GM21717 (cell line): Measurements from ENCODE around the gene IL21R.

ENCODE experiments used
- ATAC-seq: cut with Tn5 transposase; IDR thresholded peaks from one replicate; pipeline ENCODE4 v1.9.1; 2021; ENCODE audit warnings: mild to moderate bottlenecking, moderate library complexity; ENCODE audit not compliant: unreplicated experiment

IL21R gene

DNA sequence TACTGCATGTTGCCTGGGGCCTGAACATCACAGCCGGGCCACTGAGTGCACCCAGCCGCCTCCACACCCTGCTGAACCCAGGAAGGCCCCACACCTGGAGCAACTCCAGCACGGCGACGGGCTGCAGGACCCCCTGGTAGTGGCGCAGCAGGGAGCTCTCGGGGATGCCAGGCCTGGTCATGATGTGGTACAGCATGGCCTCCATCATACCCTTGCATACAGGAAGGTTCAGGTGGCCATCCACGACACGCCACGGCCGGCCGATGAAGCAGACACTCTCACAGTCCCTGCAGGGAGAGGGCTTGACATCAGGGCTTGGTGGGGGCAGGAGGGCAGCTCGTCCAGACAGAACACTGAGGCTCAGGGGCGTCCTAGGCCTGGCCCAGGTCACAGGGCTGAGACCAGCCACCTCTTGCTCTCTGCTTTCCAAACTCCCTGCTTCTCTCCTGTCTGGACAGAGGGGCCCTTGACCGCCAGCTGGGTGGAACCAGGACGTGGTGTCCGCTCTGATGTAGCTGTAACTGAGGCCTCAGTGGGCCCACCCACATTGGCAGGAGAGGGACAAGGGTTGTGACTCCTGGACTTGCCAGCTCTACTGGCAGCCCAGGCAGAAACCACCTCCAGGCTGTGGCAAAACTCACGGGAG lies 60.3 kb downstream of the IL21R start:
- no peak for ATAC-seq

DNA sequence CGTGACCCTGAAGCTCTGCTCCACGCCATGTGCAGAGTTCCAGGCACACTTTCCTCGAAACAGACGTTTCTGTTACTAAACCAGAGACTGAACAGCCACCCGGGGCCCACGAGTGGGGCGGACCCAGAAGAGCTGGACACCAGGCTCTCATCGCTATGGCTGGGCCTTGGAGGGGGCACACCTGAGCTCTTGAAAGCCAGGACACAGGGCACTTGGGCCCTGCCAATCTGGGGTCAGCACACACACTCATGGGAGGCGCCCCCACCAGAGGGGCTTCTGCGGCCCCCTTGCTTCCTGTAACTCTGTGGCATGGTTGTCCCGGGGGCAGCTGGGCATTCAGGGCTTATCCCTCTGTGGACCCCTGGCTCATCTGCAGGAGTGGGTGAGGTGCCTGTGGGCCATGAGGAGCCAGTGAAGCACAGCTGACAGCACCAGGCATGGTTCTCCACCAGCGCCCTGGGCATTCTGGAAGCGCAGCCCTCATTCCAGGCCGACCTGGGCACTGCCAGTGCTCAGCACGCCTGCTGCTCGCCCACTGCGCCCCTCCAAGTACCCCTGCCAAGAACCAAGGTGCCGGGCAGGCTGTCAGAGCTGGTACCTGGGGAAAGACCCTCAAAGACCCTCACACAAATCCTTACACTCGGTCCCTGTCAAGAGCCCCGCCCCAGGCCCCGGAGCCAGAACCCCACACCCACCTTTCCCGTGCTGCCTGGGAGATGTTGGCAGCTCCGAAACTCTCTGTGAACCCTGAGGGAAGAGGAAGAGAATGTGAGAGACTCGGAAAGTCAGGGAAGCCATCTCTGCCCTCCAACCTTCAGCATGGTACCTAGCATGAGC lies 61.1 kb downstream of the IL21R start:
- ATAC-seq: no peak

DNA sequence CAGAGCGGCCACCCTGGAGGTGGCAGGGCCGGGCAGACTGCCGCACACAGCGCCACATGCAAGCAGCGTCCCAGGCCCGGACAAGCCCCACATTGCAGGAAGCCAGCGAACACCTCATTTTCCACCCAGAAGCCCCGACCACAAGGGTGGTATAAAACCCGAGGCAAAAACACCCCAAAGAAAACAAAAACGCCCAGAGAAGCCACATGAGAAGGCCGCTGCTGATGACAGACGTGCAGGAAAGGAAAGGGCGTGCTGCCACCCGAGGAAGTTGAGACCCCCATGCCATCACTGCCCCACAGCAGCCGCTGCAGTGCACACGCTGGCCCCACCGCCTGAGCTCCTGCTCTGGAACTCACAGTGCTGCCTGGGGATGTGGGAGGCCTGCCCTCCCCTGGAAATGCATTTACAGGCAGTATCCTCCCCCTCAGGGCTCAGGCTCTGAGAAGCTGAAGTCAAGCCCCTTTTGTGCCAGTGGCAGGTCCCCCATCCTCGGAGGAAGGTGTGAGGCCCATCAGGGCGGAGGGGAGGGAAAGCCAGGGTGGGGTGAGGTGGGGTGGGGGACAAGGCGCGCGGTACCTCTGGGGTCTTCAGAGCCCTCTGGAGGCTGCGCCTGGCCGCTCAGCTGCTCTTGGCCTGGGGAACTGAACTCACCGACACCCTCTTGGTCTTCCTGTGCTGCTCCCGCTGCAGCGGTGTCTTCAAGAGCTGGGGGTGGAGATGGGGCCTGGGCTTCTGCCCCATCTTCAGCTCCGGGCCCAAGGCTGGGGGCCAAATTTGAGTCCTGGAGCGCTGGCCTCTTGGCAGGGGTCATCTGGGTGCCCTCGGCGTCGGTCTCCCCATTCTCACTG lies 62.0 kb downstream of the IL21R start:
- no peak for ATAC-seq

DNA sequence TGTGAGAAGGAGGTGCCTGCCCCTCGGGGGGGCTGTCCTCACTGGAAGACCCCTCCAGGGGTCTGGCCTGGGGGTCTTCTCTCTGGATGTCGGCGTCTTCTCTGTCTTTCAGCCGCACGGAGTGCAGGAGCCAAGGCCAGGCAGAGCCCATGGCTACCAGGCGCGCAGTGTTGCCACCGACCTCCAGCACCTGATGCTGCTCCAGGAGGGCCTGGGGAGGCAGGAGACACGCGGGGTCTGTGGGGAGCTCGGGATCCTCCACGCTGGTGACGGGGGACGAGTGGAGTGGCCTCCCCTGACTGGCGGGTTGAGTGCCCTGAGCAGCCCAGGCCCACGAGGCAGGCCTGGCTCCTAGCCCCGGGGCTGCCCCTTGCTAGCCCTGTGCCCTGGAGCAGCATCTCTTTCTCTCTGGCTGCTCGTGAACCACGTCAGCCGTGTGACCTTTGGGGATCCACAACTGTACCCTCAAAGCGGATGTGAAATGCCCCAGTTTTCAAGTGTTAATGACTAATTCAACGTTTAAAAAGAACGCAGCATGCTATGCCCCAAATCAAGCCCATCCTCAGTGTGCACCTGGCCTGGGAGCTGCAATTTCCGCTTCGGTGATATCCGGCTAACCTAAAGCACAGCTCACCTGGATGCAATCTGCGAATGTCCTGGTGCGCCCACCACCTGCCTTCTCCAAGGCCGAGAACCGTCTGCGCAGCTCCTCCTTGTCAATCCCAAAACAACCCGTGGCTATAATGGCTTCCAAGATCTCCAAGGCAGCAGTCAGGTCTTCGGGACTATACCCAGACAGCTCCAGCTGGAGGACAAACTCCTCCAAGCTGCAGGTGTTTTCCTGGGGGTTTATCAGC lies 62.9 kb downstream of the IL21R start:
- ATAC-seq: no peak

DNA sequence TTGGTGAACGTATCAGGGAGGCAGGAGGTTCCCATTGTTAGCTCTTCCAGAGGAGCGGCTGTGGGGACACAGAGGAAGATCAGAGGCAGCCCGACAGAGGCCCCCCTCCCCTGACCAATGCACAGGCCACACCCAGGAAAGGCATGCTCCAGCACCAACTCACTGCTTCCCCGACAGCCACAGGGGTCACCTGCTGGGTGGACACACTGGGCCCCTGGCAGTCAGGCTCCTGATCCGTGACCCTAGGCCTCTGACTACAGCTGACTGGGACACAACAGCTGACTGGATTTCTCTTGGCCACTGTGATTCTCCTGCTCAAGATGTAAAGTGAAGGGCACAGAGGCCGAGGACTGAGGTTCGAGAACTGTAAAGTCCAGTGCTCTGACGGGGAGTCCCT lies 63.5 kb downstream of the IL21R start:
- no peak for ATAC-seq

DNA sequence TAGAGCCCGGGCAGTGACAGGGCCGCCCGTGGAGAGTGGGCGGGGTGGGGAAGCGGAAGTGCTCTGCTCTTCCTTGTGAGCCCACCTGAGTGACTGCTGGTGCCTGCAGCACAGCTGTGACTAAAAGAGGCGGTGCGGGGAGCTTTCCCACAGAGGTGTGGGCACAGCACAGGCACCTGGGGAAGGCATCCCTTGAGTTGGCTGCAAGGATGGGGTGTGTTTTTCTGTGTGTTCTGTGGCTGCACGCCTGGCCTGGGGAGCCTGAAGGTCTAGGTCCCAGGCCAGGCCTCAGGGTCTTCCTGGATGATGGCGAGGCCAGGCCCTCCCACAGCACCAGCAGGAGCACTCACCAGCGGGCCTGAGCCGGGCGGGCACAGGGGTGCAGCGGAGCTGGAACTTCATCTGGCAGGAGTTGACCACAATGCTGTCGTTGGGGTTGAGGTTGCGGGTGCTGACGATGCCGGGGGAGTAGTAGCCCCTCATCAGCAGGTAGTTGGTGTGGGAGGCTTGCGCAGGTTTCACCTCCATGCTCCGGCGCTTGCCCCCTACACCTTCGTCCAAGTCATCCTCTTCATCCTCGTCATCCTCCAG lies 67.1 kb downstream of the IL21R start:
- ATAC-seq: no peak

DNA sequence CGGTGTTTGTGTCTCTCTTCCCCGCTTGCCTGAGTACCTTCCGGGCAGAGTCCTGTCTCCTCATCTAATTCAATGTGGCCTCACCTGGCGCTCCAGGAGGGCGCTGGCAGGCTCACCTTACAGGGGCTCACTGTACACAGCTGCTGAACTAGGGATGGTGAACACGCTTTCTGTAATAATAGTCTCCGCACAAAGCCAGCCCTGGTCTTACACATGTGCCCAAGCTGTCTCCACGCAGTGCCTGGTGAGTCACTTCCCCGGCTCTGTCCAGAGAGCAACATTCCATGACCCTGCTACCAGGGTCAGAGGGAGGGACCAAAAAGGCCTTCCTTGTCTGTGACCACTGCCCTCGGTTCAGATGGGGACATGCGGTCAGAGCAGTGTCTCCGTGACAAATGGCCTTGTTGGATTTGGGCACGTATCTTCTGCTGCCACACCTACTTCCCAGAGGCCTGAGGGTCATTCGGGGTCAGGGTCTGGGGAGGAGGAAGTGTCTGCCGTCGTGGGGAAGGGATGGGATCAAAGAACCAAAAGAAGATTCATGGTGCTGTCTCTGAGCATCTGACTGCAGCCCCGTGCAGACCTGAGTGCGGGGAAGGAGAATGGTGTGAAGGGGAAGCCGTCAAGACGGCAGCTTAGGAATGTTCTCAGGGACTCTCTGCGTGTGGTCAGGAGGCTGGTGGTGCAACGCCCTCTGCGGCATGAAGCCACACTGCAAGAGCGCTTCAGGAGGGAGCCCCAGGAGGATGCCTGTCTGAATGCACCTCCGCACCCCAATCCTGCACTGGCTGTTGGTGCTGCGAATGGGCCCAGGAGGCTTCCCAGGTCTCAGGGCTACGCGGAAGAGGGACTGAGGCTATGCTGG lies 68.8 kb downstream of the IL21R start:
- no peak for ATAC-seq

DNA sequence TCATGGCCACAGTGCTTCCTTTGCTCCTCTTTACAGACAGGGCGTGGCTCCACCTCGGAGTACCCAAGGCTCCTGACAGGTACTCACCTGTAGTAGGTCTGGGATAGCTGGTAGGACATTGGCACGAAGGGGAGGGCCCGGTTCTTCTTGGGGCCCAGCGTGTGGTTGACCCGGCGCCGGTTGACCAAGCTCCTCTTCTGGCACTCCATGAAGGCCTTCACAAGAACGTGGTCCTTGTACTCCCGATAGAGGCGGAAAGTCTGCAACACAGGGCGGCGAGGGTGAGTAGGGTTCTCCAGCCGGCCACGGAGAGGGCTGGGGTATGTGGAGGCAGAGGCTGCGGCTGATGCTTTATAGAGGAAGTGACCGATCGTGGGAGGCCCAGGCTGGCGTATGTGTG lies 69.7 kb downstream of the IL21R start:
- ATAC-seq: no peak

DNA sequence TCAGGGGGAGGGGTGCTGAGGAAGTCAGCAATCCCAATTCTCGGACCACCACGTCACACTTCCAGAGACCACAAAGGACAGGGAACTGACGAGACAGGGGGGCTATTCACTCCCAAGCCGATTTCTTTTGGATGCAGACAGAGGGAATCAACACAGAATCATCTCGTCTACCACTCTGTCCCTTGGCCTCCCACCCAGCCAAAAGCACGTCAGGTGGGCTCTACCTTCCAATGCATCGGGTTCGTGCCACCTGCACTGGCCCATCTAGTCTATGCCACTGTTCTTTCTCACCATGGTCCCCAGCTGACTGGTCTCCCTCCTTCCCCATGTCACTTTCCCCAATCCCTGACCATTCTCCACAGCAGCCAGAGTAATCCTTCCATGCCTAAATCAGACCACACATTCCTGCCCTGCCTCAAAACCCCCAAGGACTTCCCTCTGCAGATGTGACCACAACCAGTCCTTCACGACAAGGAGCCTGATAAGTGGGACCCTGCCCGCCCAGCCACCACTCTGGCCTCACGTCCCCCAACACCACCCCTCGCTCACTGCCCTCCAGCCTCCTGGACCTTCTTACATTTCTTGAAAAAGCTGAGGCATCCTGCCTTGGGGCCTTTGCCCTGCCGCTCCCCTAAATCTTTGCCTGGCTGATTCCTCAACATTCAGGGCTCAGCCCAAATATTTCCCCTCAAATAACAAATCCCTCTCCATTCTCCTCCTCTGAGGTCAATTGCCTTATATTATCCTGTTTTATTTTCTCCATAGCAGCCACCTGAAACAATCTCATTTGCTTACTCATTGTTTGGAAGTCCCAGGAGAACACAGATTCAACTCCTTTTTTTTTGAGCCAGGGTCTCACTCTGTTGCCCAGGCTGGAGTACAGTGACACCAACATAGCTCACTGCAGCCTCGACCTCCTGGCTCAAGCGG lies 70.4 kb downstream of the IL21R start:
- no peak for ATAC-seq

DNA sequence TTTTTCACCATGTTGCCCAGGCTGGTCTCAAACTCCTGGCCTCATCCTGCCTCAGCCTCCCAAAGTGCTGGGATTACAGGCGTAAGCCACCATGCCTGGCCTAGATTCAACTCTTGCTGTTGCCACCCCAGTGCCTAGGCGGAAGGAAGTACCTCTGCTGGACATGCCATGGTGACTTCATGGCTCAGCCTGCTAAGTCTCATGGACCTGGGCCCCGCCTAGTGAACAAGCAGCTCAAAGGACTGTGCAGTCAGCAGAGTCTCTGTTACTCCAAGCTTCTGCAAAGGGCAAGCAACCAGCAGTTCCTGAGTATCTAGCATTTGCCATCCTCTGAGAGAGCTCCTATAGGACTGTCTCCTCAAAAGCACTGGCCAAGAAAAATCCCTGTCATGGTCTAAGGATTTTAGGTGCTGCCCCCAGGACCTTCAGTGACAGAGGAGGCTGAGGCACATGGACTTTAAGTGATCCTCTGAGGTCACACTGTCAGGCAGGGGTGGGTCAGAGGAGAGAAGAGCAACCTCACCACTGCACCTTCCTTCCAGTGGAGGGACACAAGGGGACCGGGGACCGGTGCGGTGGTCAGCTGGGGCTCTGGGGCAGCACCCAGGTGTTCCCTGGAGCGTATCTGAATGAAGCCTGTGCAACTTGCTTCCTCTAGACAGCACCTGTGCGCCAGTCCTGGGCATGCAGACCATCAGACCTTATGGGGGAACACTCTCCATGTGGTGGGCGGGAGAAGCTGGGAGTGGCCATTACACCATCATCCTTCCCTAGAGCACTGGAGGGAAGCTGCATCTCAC lies 71.3 kb downstream of the IL21R start:
- no peak for ATAC-seq

DNA sequence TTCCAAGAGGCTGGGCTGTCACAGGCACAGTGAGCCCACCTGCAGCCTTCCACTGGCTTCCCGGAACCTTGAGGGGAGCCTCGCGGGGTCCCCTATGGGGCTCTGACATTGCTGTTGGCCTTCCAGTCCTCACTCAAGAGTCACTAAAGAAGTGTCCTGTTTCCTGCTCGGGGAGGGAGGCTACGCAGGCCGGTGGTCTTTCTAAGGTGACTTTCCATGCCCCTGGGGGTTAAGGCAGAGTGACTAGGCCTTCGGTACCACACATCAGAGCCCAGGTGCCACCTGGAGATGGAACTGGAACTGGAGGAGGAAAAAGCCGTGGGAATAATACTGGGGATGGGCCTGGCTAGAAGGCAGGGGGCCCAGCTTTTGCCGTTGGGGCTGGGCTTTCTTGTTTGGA lies 72.1 kb downstream of the IL21R start:
- no peak for ATAC-seq

DNA sequence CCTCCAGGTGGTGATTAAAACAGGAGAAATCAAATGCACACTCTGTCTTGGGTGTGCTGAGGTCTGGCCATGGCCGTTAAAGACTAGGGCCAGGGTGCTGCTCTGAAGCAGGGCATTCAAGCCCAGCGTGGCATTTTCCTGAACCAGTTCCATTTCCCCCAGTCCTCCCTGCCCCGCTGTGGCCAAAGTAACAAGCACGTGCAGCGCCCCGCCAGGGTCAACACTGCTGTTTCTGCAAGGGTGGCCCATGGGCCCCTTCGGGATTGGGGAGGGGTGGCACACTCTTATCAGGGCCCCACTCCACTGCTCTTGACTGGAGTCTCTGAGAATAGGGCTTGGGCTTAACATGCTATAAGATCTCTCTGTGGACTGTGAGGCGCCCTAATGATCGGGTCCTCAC lies 72.9 kb downstream of the IL21R start:
- ATAC-seq: no peak

DNA sequence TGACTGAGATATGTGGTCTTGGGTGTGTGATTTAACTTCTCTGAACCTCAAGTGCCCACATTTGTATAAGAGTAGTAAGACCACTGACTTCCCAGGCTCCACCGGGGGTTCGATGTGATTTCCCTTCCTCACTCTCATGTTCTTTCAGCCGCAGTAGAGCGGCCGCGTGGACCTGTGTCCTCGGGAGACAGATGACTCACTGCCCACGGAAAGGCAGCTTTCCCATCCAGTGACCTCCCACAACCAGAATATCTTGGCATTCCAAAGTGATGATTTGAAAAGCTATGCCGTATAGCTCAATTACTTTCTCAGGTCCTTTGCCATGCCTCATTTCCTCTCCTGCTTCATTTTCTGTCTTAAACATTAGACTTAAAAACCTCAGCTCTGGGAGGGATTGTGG lies 73.6 kb downstream of the IL21R start:
- no peak for ATAC-seq

DNA sequence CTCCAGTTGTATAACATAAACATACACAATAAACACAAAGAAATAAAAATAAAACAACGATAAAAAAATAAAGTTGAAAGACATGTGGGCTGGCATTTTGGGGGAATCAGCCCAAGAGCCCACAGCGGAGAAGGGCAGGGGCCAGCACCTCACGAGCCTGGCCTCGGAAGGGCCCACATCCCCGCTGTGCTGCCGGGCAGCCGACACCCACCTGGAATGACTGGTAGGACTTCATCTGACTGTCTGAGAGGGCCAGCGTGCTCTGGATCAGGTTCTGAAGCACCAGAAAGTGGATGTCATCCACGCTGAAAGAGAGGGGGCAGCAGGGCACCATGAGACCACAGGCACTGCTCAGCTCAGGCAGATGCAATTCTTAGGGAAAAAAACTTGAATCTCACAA lies 74.3 kb downstream of the IL21R start:
- ATAC-seq: no peak

DNA sequence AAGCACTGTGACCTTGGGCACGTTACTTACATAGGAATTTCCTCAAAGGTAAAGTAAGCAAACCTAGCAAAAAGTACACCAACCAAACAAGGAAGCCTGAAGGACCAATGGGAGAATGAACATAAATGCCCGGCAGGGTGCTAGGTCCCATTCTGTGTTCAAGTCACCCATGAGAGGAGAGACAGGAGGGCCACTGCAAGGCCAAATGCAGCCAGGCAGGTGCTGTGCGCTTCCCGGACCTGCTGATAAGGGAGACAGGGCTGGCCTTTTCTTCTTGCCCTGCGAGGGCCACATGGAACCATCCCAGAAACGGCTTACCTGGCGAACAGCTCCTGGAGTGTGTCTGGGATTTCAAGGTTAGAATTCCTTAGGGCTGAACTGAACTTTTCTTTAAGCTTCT lies 78.8 kb downstream of the IL21R start:
- ATAC-seq: no peak

DNA sequence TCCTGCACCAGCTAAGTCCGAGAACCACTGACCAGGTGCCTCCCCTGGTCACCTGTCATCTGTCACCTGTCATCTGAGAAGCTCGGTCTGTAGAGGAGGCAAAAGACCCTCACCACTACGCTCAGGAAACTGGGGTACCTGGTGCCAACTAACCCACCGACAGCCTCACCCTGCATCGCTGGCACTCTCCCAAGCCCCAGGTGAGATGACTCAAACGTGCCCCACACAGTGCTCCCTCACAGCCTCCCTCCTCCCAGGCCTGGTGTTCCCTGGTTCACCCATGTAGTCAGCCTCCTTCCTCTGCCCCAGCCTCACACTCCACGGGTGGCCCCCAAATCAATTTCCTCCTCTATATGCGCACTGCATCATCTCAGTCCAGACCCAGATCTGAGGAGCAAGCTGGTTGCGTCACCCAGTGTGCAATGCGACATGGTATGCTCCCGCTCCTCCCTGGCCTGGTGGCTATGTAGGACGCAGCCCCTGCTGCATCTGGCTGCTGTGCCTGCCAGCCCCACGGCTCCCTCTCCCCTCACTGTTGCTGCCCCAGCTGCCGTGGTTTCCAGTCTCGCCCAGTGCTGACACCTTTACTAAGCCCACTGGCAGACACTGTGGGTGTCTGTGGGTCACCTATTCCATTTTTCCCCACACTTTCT lies 79.4 kb downstream of the IL21R start:
- ATAC-seq: no peak
